HEK293 (cell line): ENCODE results near the gene FBXO5.
A peak's percentile ranks its signal among the peaks of the same experiment; 100 is the strongest.

ENCODE experiments used
- BCL11B ChIP-seq: fragments of 450-650 bp; formaldehyde crosslinking; IDR thresholded peaks from 2 replicates; pipeline ENCODE4 v1.5.1; 2016; ENCODE audit warnings: low read depth, missing biosample characterization, missing genetic modification characterization
- GLI4 ChIP-seq: fragments of 450-650 bp; formaldehyde crosslinking; IDR thresholded peaks from 2 replicates; pipeline ENCODE4 v1.5.1; 2016; ENCODE audit warnings: missing biosample characterization, missing genetic modification characterization
- KLF9 ChIP-seq: fragments of 450-650 bp; formaldehyde crosslinking; IDR thresholded peaks from 2 replicates; pipeline ENCODE4 v1.5.1; 2016; ENCODE audit warnings: missing biosample characterization, missing genetic modification characterization, low read depth
- OSR2 ChIP-seq: fragments of 450-650 bp; formaldehyde crosslinking; IDR thresholded peaks from 2 replicates; pipeline ENCODE4 v1.5.1; 2016; ENCODE audit warnings: missing biosample characterization, missing genetic modification characterization
- OVOL3 ChIP-seq: fragments of 450-650 bp; formaldehyde crosslinking; IDR thresholded peaks from 2 replicates; pipeline ENCODE4 v1.5.1; 2016; ENCODE audit warnings: missing biosample characterization, missing genetic modification characterization
- PRDM2 ChIP-seq: fragments of 450-650 bp; formaldehyde crosslinking; IDR thresholded peaks from 2 replicates; pipeline ENCODE4 v1.5.1; 2016; ENCODE audit warnings: missing biosample characterization, missing genetic modification characterization, borderline replicate concordance
- TCF7L2 ChIP-seq: IDR thresholded peaks from 2 replicates; pipeline ENCODE4 v1.6.1; 2011; ENCODE audit warnings: low read depth, mild to moderate bottlenecking, inconsistent platforms, low read length, moderate library complexity, borderline replicate concordance
- YY2 ChIP-seq: fragments of 450-650 bp; formaldehyde crosslinking; IDR thresholded peaks from 2 replicates; pipeline ENCODE4 v1.5.1; 2016; ENCODE audit warnings: missing biosample characterization, missing genetic modification characterization
- ZBTB20 ChIP-seq: fragments of 450-650 bp; formaldehyde crosslinking; IDR thresholded peaks from 2 replicates; pipeline ENCODE4 v1.5.1; 2016; ENCODE audit warnings: missing biosample characterization, missing genetic modification characterization
- ZBTB21 ChIP-seq: fragments of 450-650 bp; formaldehyde crosslinking; IDR thresholded peaks from 2 replicates; pipeline ENCODE4 v1.5.1; 2017; ENCODE audit warnings: missing biosample characterization, missing genetic modification characterization
- ZNF112 ChIP-seq: fragments of 450-650 bp; formaldehyde crosslinking; IDR thresholded peaks from 2 replicates; pipeline ENCODE4 v1.5.0; 2017; ENCODE audit warnings: missing biosample characterization, missing genetic modification characterization
- ZNF16 ChIP-seq: fragments of 450-650 bp; formaldehyde crosslinking; IDR thresholded peaks from 2 replicates; pipeline ENCODE4 v1.5.1; 2016; ENCODE audit warnings: low read depth, missing biosample characterization, missing genetic modification characterization
- ZNF211 ChIP-seq: fragments of 450-650 bp; formaldehyde crosslinking; IDR thresholded peaks from 2 replicates; pipeline ENCODE4 v1.5.1; 2016; ENCODE audit warnings: low read depth, missing biosample characterization, missing genetic modification characterization
- ZNF214 ChIP-seq: fragments of 450-650 bp; formaldehyde crosslinking; IDR thresholded peaks from 2 replicates; pipeline ENCODE4 v1.5.1; 2017; ENCODE audit warnings: missing biosample characterization, mild to moderate bottlenecking, missing genetic modification characterization, borderline replicate concordance
- ZNF350 ChIP-seq: fragments of 450-650 bp; formaldehyde crosslinking; IDR thresholded peaks from 2 replicates; pipeline ENCODE4 v1.5.0; 2017; ENCODE audit warnings: missing biosample characterization, mild to moderate bottlenecking, missing genetic modification characterization
- ZNF391 ChIP-seq: fragments of 450-650 bp; formaldehyde crosslinking; IDR thresholded peaks from 2 replicates; pipeline ENCODE4 v1.5.1; 2016; ENCODE audit warnings: low read depth, missing biosample characterization, missing genetic modification characterization, borderline replicate concordance
- ZNF433 ChIP-seq: fragments of 450-650 bp; formaldehyde crosslinking; IDR thresholded peaks from 2 replicates; pipeline ENCODE4 v1.5.1; 2016; ENCODE audit warnings: missing biosample characterization, missing genetic modification characterization, low read depth
- ZNF473 ChIP-seq: fragments of 450-650 bp; formaldehyde crosslinking; IDR thresholded peaks from 2 replicates; pipeline ENCODE4 v1.5.1; 2017; ENCODE audit warnings: missing biosample characterization, missing genetic modification characterization
- ZNF555 ChIP-seq: fragments of 450-650 bp; formaldehyde crosslinking; conservative IDR thresholded peaks from 2 replicates; pipeline ENCODE4 v1.5.1; 2017; ENCODE audit warnings: missing biosample characterization, mild to moderate bottlenecking, missing genetic modification characterization, inconsistent platforms
- ZNF558 ChIP-seq: fragments of 450-650 bp; formaldehyde crosslinking; IDR thresholded peaks from 2 replicates; pipeline ENCODE4 v1.5.1; 2016; ENCODE audit warnings: missing biosample characterization, missing genetic modification characterization
- ZNF580 ChIP-seq: fragments of 450-650 bp; formaldehyde crosslinking; IDR thresholded peaks from 2 replicates; pipeline ENCODE4 v1.5.1; 2016; ENCODE audit warnings: missing biosample characterization, missing genetic modification characterization
- ZNF585B ChIP-seq: fragments of 450-650 bp; formaldehyde crosslinking; IDR thresholded peaks from 2 replicates; pipeline ENCODE4 v1.5.1; 2016; ENCODE audit warnings: missing biosample characterization, missing genetic modification characterization
- ZNF624 ChIP-seq: fragments of 450-650 bp; formaldehyde crosslinking; IDR thresholded peaks from 2 replicates; pipeline ENCODE4 v1.5.1; 2017; ENCODE audit warnings: missing biosample characterization, missing genetic modification characterization
- ZNF660 ChIP-seq: fragments of 450-650 bp; IDR thresholded peaks from 2 replicates; pipeline ENCODE4 v1.5.1; 2018; ENCODE audit warnings: missing biosample characterization, mild to moderate bottlenecking, missing genetic modification characterization
- ZNF704 ChIP-seq: fragments of 450-650 bp; formaldehyde crosslinking; IDR thresholded peaks from 2 replicates; pipeline ENCODE4 v1.5.1; 2016; ENCODE audit warnings: missing biosample characterization, missing genetic modification characterization
- ZNF830 ChIP-seq: fragments of 450-650 bp; IDR thresholded peaks from 2 replicates; pipeline ENCODE4 v1.5.0; 2018; ENCODE audit warnings: missing biosample characterization, missing genetic modification characterization, low read depth, mild to moderate bottlenecking, moderate library complexity
- TF ChIP-seq, protein P1 (sequence below): fragments of 450-650 bp; formaldehyde crosslinking; IDR thresholded peaks from 2 replicates; pipeline ENCODE4 v1.5.1; 2016; ENCODE audit warnings: missing biosample characterization, missing genetic modification characterization
- TF ChIP-seq, protein P2 (sequence below): fragments of 450-650 bp; formaldehyde crosslinking; IDR thresholded peaks from 2 replicates; pipeline ENCODE4 v1.5.1; 2016; ENCODE audit warnings: missing biosample characterization, missing genetic modification characterization

The FBXO5 gene

GRCh38 chr6:152981989-152982903 is 595 bp downstream of the FBXO5 start (continued):
- no peak for TF ChIP-seq ZNF704
- TF ChIP-seq ZBTB21 (tag by site-specific recombination): no peak
- no peak for TF ChIP-seq ZBTB20 (tag by site-specific recombination)
- TF ChIP-seq ZNF391: no peak
- no peak for TF ChIP-seq TCF7L2
- no peak for TF ChIP-seq OSR2 (tag by site-specific recombination)
- no peak for TF ChIP-seq ZNF473 (tag by site-specific recombination)
- TF ChIP-seq BCL11B (tag by site-specific recombination): no peak
- no peak for TF ChIP-seq ZNF558 (tag by site-specific recombination)
- no peak for TF ChIP-seq ZNF580 (tag by site-specific recombination)
- TF ChIP-seq ZNF211 (tag by site-specific recombination): no peak
- TF ChIP-seq YY2 (tag by site-specific recombination): no peak
- TF ChIP-seq ZNF350 (tag by site-specific recombination): no peak
- TF ChIP-seq ZNF433 (tag by site-specific recombination): no peak
- no peak for TF ChIP-seq GLI4 (tag by site-specific recombination)
- TF ChIP-seq ZNF585B (tag by site-specific recombination): no peak
- TF ChIP-seq ZNF16 (tag by site-specific recombination): no peak
- TF ChIP-seq ZNF624 (tag by site-specific recombination): no peak
- TF ChIP-seq ZNF830 (tag by site-specific recombination): no peak
- TF ChIP-seq ZNF555 (tag by site-specific recombination): no peak
- TF ChIP-seq ZNF112: no peak
- TF ChIP-seq KLF9 (tag by site-specific recombination): no peak; the same call in 1 of the 2 replicates
- TF ChIP-seq, protein P1, sequence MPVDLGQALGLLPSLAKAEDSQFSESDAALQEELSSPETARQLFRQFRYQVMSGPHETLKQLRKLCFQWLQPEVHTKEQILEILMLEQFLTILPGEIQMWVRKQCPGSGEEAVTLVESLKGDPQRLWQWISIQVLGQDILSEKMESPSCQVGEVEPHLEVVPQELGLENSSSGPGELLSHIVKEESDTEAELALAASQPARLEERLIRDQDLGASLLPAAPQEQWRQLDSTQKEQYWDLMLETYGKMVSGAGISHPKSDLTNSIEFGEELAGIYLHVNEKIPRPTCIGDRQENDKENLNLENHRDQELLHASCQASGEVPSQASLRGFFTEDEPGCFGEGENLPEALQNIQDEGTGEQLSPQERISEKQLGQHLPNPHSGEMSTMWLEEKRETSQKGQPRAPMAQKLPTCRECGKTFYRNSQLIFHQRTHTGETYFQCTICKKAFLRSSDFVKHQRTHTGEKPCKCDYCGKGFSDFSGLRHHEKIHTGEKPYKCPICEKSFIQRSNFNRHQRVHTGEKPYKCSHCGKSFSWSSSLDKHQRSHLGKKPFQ (tag by site-specific recombination): no peak
- no peak; the same call in 1 of the 2 replicates for TF ChIP-seq OVOL3 (tag by site-specific recombination)
- no peak for TF ChIP-seq ZNF660
- TF ChIP-seq PRDM2 (tag by site-specific recombination): no peak
- TF ChIP-seq ZNF214 (tag by site-specific recombination): no peak
- TF ChIP-seq, protein P2, sequence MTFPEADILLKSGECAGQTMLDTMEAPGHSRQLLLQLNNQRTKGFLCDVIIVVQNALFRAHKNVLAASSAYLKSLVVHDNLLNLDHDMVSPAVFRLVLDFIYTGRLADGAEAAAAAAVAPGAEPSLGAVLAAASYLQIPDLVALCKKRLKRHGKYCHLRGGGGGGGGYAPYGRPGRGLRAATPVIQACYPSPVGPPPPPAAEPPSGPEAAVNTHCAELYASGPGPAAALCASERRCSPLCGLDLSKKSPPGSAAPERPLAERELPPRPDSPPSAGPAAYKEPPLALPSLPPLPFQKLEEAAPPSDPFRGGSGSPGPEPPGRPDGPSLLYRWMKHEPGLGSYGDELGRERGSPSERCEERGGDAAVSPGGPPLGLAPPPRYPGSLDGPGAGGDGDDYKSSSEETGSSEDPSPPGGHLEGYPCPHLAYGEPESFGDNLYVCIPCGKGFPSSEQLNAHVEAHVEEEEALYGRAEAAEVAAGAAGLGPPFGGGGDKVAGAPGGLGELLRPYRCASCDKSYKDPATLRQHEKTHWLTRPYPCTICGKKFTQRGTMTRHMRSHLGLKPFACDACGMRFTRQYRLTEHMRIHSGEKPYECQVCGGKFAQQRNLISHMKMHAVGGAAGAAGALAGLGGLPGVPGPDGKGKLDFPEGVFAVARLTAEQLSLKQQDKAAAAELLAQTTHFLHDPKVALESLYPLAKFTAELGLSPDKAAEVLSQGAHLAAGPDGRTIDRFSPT (tag by site-specific recombination): 0 out of 2 replicates have a peak, but pooled peaks have one; percentile 24
